Astrocyte (in vitro differentiated cells and primary cell): ENCODE data around the gene SH3GL2.

Experiments
- EZH2 ChIP-seq: IDR thresholded peaks from 2 replicates; pipeline ENCODE4 v1.6.1; 2012; ENCODE audit warnings: mild to moderate bottlenecking, low read length, inconsistent platforms; ENCODE audit not compliant: insufficient read depth
- TF ChIP-seq, protein P1 (sequence below): IDR thresholded peaks from 2 replicates; pipeline ENCODE4 v1.5.1; 2011; ENCODE audit warnings: low read depth, mild to moderate bottlenecking, inconsistent platforms, low read length, moderate library complexity; ENCODE audit not compliant: insufficient read depth

- TF ChIP-seq, protein P1, sequence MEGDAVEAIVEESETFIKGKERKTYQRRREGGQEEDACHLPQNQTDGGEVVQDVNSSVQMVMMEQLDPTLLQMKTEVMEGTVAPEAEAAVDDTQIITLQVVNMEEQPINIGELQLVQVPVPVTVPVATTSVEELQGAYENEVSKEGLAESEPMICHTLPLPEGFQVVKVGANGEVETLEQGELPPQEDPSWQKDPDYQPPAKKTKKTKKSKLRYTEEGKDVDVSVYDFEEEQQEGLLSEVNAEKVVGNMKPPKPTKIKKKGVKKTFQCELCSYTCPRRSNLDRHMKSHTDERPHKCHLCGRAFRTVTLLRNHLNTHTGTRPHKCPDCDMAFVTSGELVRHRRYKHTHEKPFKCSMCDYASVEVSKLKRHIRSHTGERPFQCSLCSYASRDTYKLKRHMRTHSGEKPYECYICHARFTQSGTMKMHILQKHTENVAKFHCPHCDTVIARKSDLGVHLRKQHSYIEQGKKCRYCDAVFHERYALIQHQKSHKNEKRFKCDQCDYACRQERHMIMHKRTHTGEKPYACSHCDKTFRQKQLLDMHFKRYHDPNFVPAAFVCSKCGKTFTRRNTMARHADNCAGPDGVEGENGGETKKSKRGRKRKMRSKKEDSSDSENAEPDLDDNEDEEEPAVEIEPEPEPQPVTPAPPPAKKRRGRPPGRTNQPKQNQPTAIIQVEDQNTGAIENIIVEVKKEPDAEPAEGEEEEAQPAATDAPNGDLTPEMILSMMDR: no peak
- TF ChIP-seq EZH2: no peak
Observed at GRCh38 chr9:17744786-17745185, 165.9 kb downstream of the SH3GL2 start.
